GM21576 (cell line): Measurements from ENCODE around the gene CNKSR2.
A peak's percentile ranks its signal among the peaks of the same experiment; 100 is the strongest.
"Not testable (repeated sequence)": the region's sequence is repeated elsewhere in the genome, so short reads cannot be mapped to it uniquely, and the experiment has no call there.

Experiments
- ATAC-seq: cut with Tn5 transposase; IDR thresholded peaks from one replicate; pipeline ENCODE4 v1.9.1; 2021; ENCODE audit warnings: mild to moderate bottlenecking, moderate library complexity; ENCODE audit not compliant: unreplicated experiment

The CNKSR2 gene

GRCh38 chrX:21438792-21439191 lies 64.6 kb downstream of the CNKSR2 start:
- ATAC-seq, result peak; percentile 99

GRCh38 chrX:21440911-21441310 lies 66.7 kb downstream of the CNKSR2 start:
- no peak for ATAC-seq

- ATAC-seq, result no peak
Observed at GRCh38 chrX:21457718-21458117, 83.5 kb downstream of the CNKSR2 start.

GRCh38 chrX:21469071-21469470 lies 94.9 kb downstream of the CNKSR2 start:
- no peak for ATAC-seq

- no peak for ATAC-seq
Observed at GRCh38 chrX:21476909-21477308, 102.7 kb downstream of the CNKSR2 start.

GRCh38 chrX:21479695-21480270 lies 105.6 kb downstream of the CNKSR2 start:
- peak; percentile 90 for ATAC-seq

- ATAC-seq, result no peak
Observed at GRCh38 chrX:21481761-21482160, 107.5 kb downstream of the CNKSR2 start.

GRCh38 chrX:21484051-21484450 lies 109.8 kb downstream of the CNKSR2 start:
- not testable (repeated sequence) for ATAC-seq

- ATAC-seq, result no peak
Observed at GRCh38 chrX:21487832-21488231, 113.6 kb downstream of the CNKSR2 start.

- no peak for ATAC-seq
Observed at GRCh38 chrX:21490341-21490740, 116.1 kb downstream of the CNKSR2 start.

GRCh38 chrX:21493226-21493830 lies 119.1 kb downstream of the CNKSR2 start:
- no peak for ATAC-seq

GRCh38 chrX:21503593-21503992 lies 129.4 kb downstream of the CNKSR2 start:
- ATAC-seq, result peak; percentile 95

GRCh38 chrX:21509912-21510311 lies 135.7 kb downstream of the CNKSR2 start:
- no peak for ATAC-seq

- no peak for ATAC-seq
Observed at GRCh38 chrX:21524008-21524407, 149.8 kb downstream of the CNKSR2 start.

- no peak for ATAC-seq
Observed at GRCh38 chrX:21528076-21528475, 153.9 kb downstream of the CNKSR2 start.

GRCh38 chrX:21529771-21530170 lies 155.6 kb downstream of the CNKSR2 start:
- ATAC-seq, result no peak

- ATAC-seq, result not testable (repeated sequence)
Observed at GRCh38 chrX:21544642-21545041, 170.4 kb downstream of the CNKSR2 start.

- ATAC-seq, result no peak
Observed at GRCh38 chrX:21559417-21559816, 185.2 kb downstream of the CNKSR2 start.

- no peak for ATAC-seq
Observed at GRCh38 chrX:21565025-21565424, 190.8 kb downstream of the CNKSR2 start.

- ATAC-seq, result no peak
Observed at GRCh38 chrX:21574793-21575192, 200.6 kb downstream of the CNKSR2 start.

GRCh38 chrX:21581479-21581878 lies 207.3 kb downstream of the CNKSR2 start:
- ATAC-seq, result no peak

GRCh38 chrX:21586001-21586400 lies 211.8 kb downstream of the CNKSR2 start:
- no peak for ATAC-seq
